Activated CD4-positive, alpha-beta memory T cell treated with anti-CD3 and anti-CD28 coated beads for 36 hours (primary cell): ENCODE results near the gene CACNB1. TPM values are rescaled to one million over a fixed set of nuclear protein-coding genes. Genes with fewer than 3 reads are reported as not detected.

Experiments
- CTCF ChIA-PET: fragments of 350-600 bp; sonication (Branson Sonifier 250); formaldehyde crosslinking; loops from one replicate; lab custom pipeline; 2021; ENCODE audit warnings: antibody characterized with exemption, inconsistent platforms; lab: Charles Lee
- POLR2A ChIA-PET: fragments of 350-600 bp; sonication (Branson Sonifier 250); formaldehyde crosslinking; loops from one replicate; lab custom pipeline; 2021; ENCODE audit warnings: antibody characterized with exemption; lab: Charles Lee
- DNase-seq: peaks from one replicate; pipeline ENCODE4 v3.0.0-alpha.2; 2020
- H3K27ac Mint-ChIP-seq: one replicate; pipeline ENCODE4 v1.8.0; 2021; ENCODE audit warnings: mixed read lengths
- H3K27me3 Mint-ChIP-seq: one replicate; pipeline ENCODE4 v1.8.0; 2021; ENCODE audit warnings: mixed read lengths
- H3K36me3 Mint-ChIP-seq: one replicate; pipeline ENCODE4 v1.8.0; 2021; ENCODE audit warnings: mixed read lengths
- H3K4me1 Mint-ChIP-seq: one replicate; pipeline ENCODE4 v1.8.0; 2021; ENCODE audit warnings: low read depth, mixed read lengths
- H3K4me3 Mint-ChIP-seq: one replicate; pipeline ENCODE4 v1.8.0; 2021; ENCODE audit warnings: mild to moderate bottlenecking, mixed read lengths
- H3K9me3 Mint-ChIP-seq: one replicate; pipeline ENCODE4 v1.8.0; 2021; ENCODE audit warnings: mixed read lengths
- intact Hi-C: fragments of 100-400 bp; cut with micrococcal nuclease; formaldehyde crosslinking; loops from one replicate; pipeline ENCODE4 v1.15.1; 2023
- total RNA-seq, 2 experiments: library from RNA; stranded (reverse); gene quantifications; one replicate each; pipeline ENCODE4 v1.2.3, GENCODE V29; 2021

The CACNB1 gene
- total RNA-seq, 2 experiments from 2014 or later = 13.6 to 14.1 TPM

- DNase-seq = no peak
- H3K4me3 Mint-ChIP-seq = no peak overlapping the region
- intact Hi-C loops = no loop called here
- no peaks in the 10 kb centered on the region for H3K36me3 Mint-ChIP-seq
- POLR2A ChIA-PET = no interaction called here
- H3K4me1 Mint-ChIP-seq = peaks cover 18% of the 10 kb centered on the region
- no peaks in the 10 kb centered on the region for H3K9me3 Mint-ChIP-seq
- H3K27ac Mint-ChIP-seq = no peak overlapping the region
- H3K27me3 Mint-ChIP-seq = no peaks in the 10 kb centered on the region
- CTCF ChIA-PET = interaction anchor here (1.1 to 9.4 kb wide), 5 partner anchors 17 to 164 kb away, joined by 3 to 124 read pairs (median 4); partner anchors contain the start of gene ARL5C
Observed at GRCh38 chr17:39147221-39148185, 50.0 kb downstream of the CACNB1 start.

DNA sequence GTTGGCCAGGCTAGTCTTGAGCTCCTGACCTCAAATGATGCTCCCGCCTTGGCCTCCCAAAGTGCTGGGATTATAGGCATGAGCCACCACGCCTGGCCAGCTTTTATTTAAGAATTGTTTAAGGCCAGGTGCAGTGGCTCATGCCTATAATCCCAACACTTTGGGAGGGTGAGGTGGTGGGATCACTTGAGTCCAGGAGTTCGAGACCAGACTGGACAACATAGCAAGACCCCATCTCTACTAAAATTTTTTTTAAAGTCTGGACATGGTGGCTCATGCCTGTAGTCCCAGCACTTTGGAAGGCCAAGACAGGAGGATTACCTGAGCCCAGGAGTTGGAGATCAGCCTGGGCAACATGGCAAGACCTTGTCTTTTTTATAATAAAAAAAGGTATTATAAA lies 51.2 kb downstream of the CACNB1 start:
- Mint-ChIP-seq H3K9me3 (no peaks in the 10 kb centered on the region), H3K36me3 (no peaks in the 10 kb centered on the region), H3K27ac (no peak overlapping the region), H3K4me1 (peaks cover 10% of the 10 kb centered on the region), H3K27me3 (no peaks in the 10 kb centered on the region), H3K4me3 (no peak overlapping the region)
- ChIA-PET CTCF (interaction anchor here (1.1 to 3.1 kb wide), 3 partner anchors 18 to 163 kb away, joined by 4 to 14 read pairs (median 14); no protein-coding TSS in a partner anchor), POLR2A (interaction anchor here (0.7 kb wide), 1 partner anchor 50 kb away, joined by 3 read pairs; no protein-coding TSS in a partner anchor)
- intact Hi-C loops = no loop called here
- no peak for DNase-seq

DNA sequence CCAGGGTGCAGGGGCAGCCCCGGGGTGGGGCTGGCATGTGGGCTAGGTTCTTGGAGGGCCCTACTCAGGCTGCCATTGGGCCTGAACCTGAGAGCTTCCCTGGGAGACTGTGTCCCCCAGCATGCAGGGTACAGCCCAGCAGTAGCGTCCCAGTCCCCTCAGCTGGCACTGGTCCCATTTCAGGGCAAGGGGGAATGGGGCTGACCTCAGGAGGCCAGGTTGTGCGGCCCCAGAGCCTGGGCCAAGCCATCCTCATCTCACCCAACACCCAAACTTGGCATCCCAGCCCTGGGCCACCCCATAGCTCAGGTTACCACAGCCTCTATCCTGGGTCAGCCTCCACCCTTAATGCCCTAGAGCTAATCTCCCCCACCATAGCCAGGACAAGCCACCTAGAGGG lies 52.3 kb downstream of the CACNB1 start:
- Mint-ChIP-seq H3K4me3 (no peak overlapping the region), H3K27me3 (no peaks in the 10 kb centered on the region), H3K27ac (no peak overlapping the region), H3K9me3 (no peaks in the 10 kb centered on the region), H3K36me3 (no peaks in the 10 kb centered on the region), H3K4me1 (peaks cover 2% of the 10 kb centered on the region)
- CTCF ChIA-PET = interaction anchor here (1.0 to 3.1 kb wide), 4 partner anchors 8 to 162 kb away, joined by 3 to 14 read pairs (median 8); no protein-coding TSS in a partner anchor
- no peak for DNase-seq
- POLR2A ChIA-PET = no interaction called here
- intact Hi-C loops = no loop called here

- no peak overlapping the region for H3K27ac Mint-ChIP-seq
- H3K27me3 Mint-ChIP-seq = no peaks in the 10 kb centered on the region
- no peaks in the 10 kb centered on the region for H3K4me1 Mint-ChIP-seq
- ChIA-PET POLR2A (no interaction called here), CTCF (interaction anchor here (1.0 to 3.1 kb wide), 5 partner anchors 9 to 161 kb away, joined by 3 to 14 read pairs (median 3); no protein-coding TSS in a partner anchor)
- intact Hi-C loops = no loop called here
- no peak for DNase-seq
- no peak overlapping the region for H3K4me3 Mint-ChIP-seq
- H3K36me3 Mint-ChIP-seq = no peaks in the 10 kb centered on the region
- H3K9me3 Mint-ChIP-seq = no peaks in the 10 kb centered on the region
Observed at GRCh38 chr17:39144416-39144840, 53.0 kb downstream of the CACNB1 start.

GRCh38 chr17:39143552-39144093 lies 53.8 kb downstream of the CACNB1 start:
- no peak for DNase-seq
- CTCF ChIA-PET = interaction anchor here (1.0 to 3.1 kb wide), 4 partner anchors 21 to 161 kb away, joined by 3 to 14 read pairs (median 8); no protein-coding TSS in a partner anchor
- H3K27me3 Mint-ChIP-seq = no peaks in the 10 kb centered on the region
- no peaks in the 10 kb centered on the region for H3K4me1 Mint-ChIP-seq
- no peak overlapping the region for H3K4me3 Mint-ChIP-seq
- POLR2A ChIA-PET = no interaction called here
- H3K27ac Mint-ChIP-seq = no peak overlapping the region
- H3K36me3 Mint-ChIP-seq = no peaks in the 10 kb centered on the region
- intact Hi-C loops = no loop called here
- H3K9me3 Mint-ChIP-seq = no peaks in the 10 kb centered on the region

GRCh38 chr17:39141915-39142664 lies 55.4 kb downstream of the CACNB1 start:
- CTCF ChIA-PET = interaction anchor here (1.9 kb wide), 1 partner anchor 11 kb away, joined by 4 read pairs; no protein-coding TSS in a partner anchor
- POLR2A ChIA-PET = no interaction called here
- H3K36me3 Mint-ChIP-seq = no peaks in the 10 kb centered on the region

DNA sequence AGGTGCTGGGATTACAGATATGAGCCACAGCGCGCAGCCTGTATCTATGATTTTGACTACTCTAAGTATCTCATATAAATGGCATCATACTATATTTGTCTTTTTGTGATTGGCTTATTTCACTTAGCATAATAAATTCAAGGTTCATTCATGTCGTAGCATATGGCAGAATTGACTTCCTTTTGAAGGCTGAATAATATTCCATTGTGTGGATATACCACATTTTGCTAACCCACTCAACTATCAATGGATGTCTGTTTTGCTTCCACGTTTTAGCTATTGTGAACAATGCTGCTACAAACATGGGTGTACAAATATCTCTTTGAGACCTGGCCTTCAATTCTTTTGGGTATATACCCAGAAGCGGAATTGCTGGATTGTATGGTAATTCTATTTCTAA lies 56.2 kb downstream of the CACNB1 start:
- no peak overlapping the region for H3K4me3 Mint-ChIP-seq
- intact Hi-C loops = no loop called here
- H3K36me3 Mint-ChIP-seq = no peaks in the 10 kb centered on the region

More at GRCh38 chr17:39141915-39142664, 55.4 kb downstream of the CACNB1 start:
- Mint-ChIP-seq H3K9me3 (no peaks in the 10 kb centered on the region), H3K4me3 (no peak overlapping the region), H3K27me3 (no peaks in the 10 kb centered on the region), H3K27ac (no peak overlapping the region), H3K4me1 (no peaks in the 10 kb centered on the region)
- intact Hi-C loops = no loop called here
- no peak for DNase-seq

DNA sequence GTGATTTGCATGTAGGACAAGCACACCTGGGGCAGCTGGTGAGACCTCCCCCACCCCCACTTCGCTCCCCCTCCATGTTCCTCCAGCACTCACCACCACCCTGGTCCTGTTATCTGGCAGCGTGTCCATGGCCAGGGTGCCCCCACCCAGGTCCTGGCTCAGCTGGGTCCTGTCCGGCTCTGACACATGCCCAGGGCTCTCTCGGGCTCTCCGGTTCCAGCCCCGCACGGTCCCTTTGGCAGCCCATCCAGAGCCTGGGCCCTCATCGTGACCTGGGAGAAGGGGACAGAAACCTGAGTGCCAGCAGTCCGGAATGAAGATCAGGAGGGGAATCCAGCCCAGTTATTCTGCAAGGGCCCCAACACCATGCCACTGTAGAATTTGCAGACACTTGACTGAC lies 57.9 kb downstream of the CACNB1 start:
- POLR2A ChIA-PET = no interaction called here
- CTCF ChIA-PET = no interaction called here
- Mint-ChIP-seq H3K9me3 (no peaks in the 10 kb centered on the region), H3K27ac (no peak overlapping the region), H3K27me3 (no peaks in the 10 kb centered on the region), H3K36me3 (no peaks in the 10 kb centered on the region), H3K4me1 (no peaks in the 10 kb centered on the region), H3K4me3 (no peak overlapping the region)
- intact Hi-C loops = no loop called here
- DNase-seq = no peak

More for the DNA sequence above, 56.2 kb downstream of the CACNB1 start:
- no peaks in the 10 kb centered on the region for H3K27me3 Mint-ChIP-seq
- no peaks in the 10 kb centered on the region for H3K9me3 Mint-ChIP-seq
- ChIA-PET POLR2A (no interaction called here), CTCF (interaction anchor here (1.9 kb wide), 1 partner anchor 12 kb away, joined by 4 read pairs; no protein-coding TSS in a partner anchor)
- no peak for DNase-seq
- H3K4me1 Mint-ChIP-seq = no peaks in the 10 kb centered on the region
- H3K27ac Mint-ChIP-seq = no peak overlapping the region

DNA sequence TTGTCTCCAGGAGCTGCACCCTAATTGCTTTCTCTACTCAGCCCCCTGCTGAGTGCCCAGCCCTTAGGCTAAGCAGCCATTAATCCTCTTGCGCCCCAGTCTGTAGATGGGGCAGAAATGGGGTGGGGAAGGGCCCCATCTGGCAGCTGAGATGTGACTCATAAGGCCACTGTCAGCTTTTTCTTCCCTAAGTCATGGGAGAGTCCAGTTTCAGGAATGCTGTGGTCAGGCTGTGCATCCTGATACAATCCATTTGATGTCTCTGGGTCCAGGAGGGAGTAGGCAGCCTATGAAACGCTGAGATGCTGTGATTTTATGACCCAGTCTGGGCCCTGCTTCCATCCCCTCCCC lies 58.3 kb downstream of the CACNB1 start:
- no peak for DNase-seq
- Mint-ChIP-seq H3K27me3 (no peaks in the 10 kb centered on the region), H3K36me3 (no peaks in the 10 kb centered on the region), H3K9me3 (no peaks in the 10 kb centered on the region), H3K4me3 (no peak overlapping the region), H3K4me1 (no peaks in the 10 kb centered on the region), H3K27ac (no peak overlapping the region)
- ChIA-PET POLR2A (no interaction called here), CTCF (no interaction called here)
- intact Hi-C loops = no loop called here

DNA sequence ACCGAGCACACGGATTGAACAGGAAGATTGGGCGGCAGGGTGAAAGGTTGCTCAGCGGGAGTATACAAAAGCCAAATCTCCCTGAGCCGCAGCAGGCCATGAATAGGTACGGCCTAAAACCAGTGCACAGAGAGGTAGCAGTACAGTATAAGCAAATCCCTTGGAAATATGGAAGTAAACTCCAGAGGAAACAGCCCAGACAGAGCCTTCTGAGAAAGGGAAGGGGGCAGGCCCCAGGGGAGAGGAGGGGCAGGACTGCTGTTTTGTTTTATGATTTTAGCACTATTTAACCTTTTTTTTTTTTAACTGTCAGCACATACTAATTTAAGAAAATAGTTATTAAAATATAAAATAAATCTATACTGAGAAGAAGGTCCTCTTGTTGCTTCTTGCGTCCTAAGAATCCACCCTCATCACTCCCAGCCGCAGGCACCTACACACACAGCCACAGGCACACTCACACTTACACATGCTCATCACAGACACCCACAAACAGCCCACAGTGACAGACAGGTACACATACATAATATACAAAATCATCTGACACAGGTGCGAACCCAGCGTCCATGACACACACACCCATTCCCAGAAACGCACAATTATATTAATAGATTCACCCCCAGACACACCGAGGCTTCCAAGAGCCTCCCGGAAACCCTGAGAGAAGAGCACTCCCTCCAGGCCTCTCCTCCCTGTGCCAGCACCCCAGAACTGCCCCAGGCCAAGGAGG lies 58.9 kb downstream of the CACNB1 start:
- intact Hi-C loops = no loop called here
- H3K9me3 Mint-ChIP-seq = no peaks in the 10 kb centered on the region
- H3K27me3 Mint-ChIP-seq = no peaks in the 10 kb centered on the region
- H3K36me3 Mint-ChIP-seq = no peaks in the 10 kb centered on the region
- no peak for DNase-seq
- no peak overlapping the region for H3K27ac Mint-ChIP-seq
- H3K4me3 Mint-ChIP-seq = no peak overlapping the region
- ChIA-PET POLR2A (no interaction called here), CTCF (no interaction called here)
- no peaks in the 10 kb centered on the region for H3K4me1 Mint-ChIP-seq

GRCh38 chr17:39134878-39135277 lies 62.6 kb downstream of the CACNB1 start:
- CTCF ChIA-PET = interaction anchor here (1.4 kb wide), 1 partner anchor 152 kb away, joined by 4 read pairs; no protein-coding TSS in a partner anchor

More at GRCh38 chr17:39134878-39135277, 62.6 kb downstream of the CACNB1 start:
- no peaks in the 10 kb centered on the region for H3K4me1 Mint-ChIP-seq
- POLR2A ChIA-PET = no interaction called here
- H3K27me3 Mint-ChIP-seq = no peaks in the 10 kb centered on the region
- DNase-seq = no peak
- H3K27ac Mint-ChIP-seq = no peak overlapping the region
- H3K4me3 Mint-ChIP-seq = no peak overlapping the region
- intact Hi-C loops = no loop called here
- no peaks in the 10 kb centered on the region for H3K36me3 Mint-ChIP-seq
- H3K9me3 Mint-ChIP-seq = no peaks in the 10 kb centered on the region
